WTC11 (cell line): ENCODE data around the gene PCBP3. TPM values are rescaled to one million over a fixed set of nuclear protein-coding genes. Genes with fewer than 3 reads are reported as not detected.
"Not testable (repeated sequence)": the region's sequence is repeated elsewhere in the genome, so short reads cannot be mapped to it uniquely, and the experiment has no call there.

ENCODE experiments used
- ATAC-seq: fragments of 200-7000 bp; cut with Tn5 transposase; 2 replicates; pipeline ENCODE4 v1.10.0; 2021; ENCODE audit warnings: mild to moderate bottlenecking, moderate library complexity
- CTCF ChIA-PET: fragments of 300-600 bp; sonication (Branson Sonifier 250); formaldehyde crosslinking; loops from one replicate; lab custom pipeline; 2021; ENCODE audit warnings: antibody characterized with exemption; lab: Charles Lee
- POLR2A ChIA-PET: fragments of 350-600 bp; sonication (Branson Sonifier 250); formaldehyde crosslinking; loops from one replicate; lab custom pipeline; 2021; ENCODE audit warnings: antibody characterized with exemption; lab: Charles Lee
- DNase-seq: peaks from one replicate; pipeline ENCODE4 v3.0.0; 2021; ENCODE audit warnings: low spot score
- H3K27ac Mint-ChIP-seq: 2 replicates; pipeline ENCODE4 v1.8.0; 2021; ENCODE audit warnings: mixed read lengths
- H3K27me3 Mint-ChIP-seq: 2 replicates; pipeline ENCODE4 v1.8.0; 2021; ENCODE audit warnings: low read depth, mild to moderate bottlenecking, moderate library complexity, mixed read lengths
- H3K36me3 Mint-ChIP-seq: 2 replicates; pipeline ENCODE4 v1.8.0; 2021; ENCODE audit warnings: mixed read lengths
- H3K4me1 Mint-ChIP-seq: 2 replicates; pipeline ENCODE4 v1.8.0; 2022; ENCODE audit warnings: mixed read lengths
- H3K4me3 Mint-ChIP-seq: 2 replicates; pipeline ENCODE4 v1.8.0; 2021; ENCODE audit warnings: mild to moderate bottlenecking, moderate library complexity, mixed read lengths
- H3K9me3 Mint-ChIP-seq: 2 replicates; pipeline ENCODE4 v1.8.0; 2021; ENCODE audit warnings: mixed read lengths
- ETV6 ChIP-seq: sonication (generic); formaldehyde crosslinking; IDR thresholded peaks from 2 replicates; pipeline ENCODE4 v1.8.1; 2022; ENCODE audit warnings: mild to moderate bottlenecking, missing genetic modification reagents
- NFATC4 ChIP-seq: fragments of 250-450 bp; sonication (Bioruptor Pico); IDR thresholded peaks from 2 replicates; pipeline ENCODE4 v1.9.0; 2021; ENCODE audit warnings: mild to moderate bottlenecking
- NFE2L1 ChIP-seq: sonication (generic); formaldehyde crosslinking; IDR thresholded peaks from 2 replicates; pipeline ENCODE4 v1.8.1; 2023; ENCODE audit warnings: missing genetic modification reagents
- ZNF138 ChIP-seq: sonication (generic); formaldehyde crosslinking; conservative IDR thresholded peaks from 2 replicates; pipeline ENCODE4 v1.8.1; 2022; ENCODE audit warnings: mild to moderate bottlenecking, moderate library complexity, missing genetic modification reagents
- ZNF232 ChIP-seq: sonication (generic); formaldehyde crosslinking; IDR thresholded peaks from 2 replicates; pipeline ENCODE4 v1.8.0; 2022; ENCODE audit warnings: mild to moderate bottlenecking, missing genetic modification reagents
- ZNF263 ChIP-seq: sonication (generic); formaldehyde crosslinking; IDR thresholded peaks from 2 replicates; pipeline ENCODE4 v1.8.1; 2022; ENCODE audit warnings: low read depth, mild to moderate bottlenecking, moderate library complexity, missing genetic modification reagents
- total RNA-seq: library from RNA; stranded (reverse); gene quantifications from 3 replicates; pipeline ENCODE4 v1.2.3, GENCODE V29; 2021
- TF ChIP-seq, protein P1 (sequence below): fragments of 250-450 bp; sonication (Bioruptor Pico); conservative IDR thresholded peaks from 2 replicates; pipeline ENCODE4 v1.9.0; 2021; ENCODE audit warnings: mild to moderate bottlenecking
- TF ChIP-seq, protein P2 (sequence below): fragments of 250-450 bp; sonication (Bioruptor Pico); IDR thresholded peaks from 2 replicates; pipeline ENCODE4 v1.9.0; 2021; ENCODE audit warnings: mild to moderate bottlenecking, borderline replicate concordance
- TF ChIP-seq, protein P3 (sequence below): sonication (generic); formaldehyde crosslinking; IDR thresholded peaks from 2 replicates; pipeline ENCODE4 v1.8.0; 2022; ENCODE audit warnings: mild to moderate bottlenecking, missing genetic modification reagents
- TF ChIP-seq, protein P4 (sequence below): sonication (generic); formaldehyde crosslinking; IDR thresholded peaks from 2 replicates; pipeline ENCODE4 v1.8.1; 2022; ENCODE audit warnings: missing genetic modification reagents, borderline replicate concordance
- TF ChIP-seq, protein P5 (sequence below): sonication (generic); formaldehyde crosslinking; IDR thresholded peaks from 2 replicates; pipeline ENCODE4 v1.8.1; 2023; ENCODE audit warnings: mild to moderate bottlenecking, missing genetic modification reagents
- TF ChIP-seq, protein P6 (sequence below): fragments of 200-600 bp; IDR thresholded peaks from 2 replicates; pipeline ENCODE4 v1.8.0; 2022; ENCODE audit warnings: antibody characterized with exemption

The PCBP3 gene
- total RNA-seq, 1 experiment from 2014 or later, result 8.5 TPM

DNA sequence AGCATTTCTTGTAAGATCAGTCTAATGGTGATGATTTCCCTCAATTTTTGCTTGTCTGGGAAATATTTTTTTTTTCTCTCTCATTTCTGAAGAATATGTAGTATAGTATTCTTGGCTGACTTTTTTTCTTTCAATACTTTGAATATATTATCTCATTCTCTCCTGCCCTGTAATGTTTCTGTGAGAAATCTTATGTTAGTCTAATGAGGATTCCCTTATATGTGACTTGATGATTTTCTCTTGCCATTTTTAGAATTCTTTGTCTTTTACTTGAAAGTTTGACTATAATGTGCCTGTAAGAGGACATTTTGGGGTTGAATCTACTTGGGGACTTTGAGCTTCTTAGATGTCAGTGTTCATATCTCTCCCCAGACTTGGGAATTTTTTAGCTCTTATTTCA lies 40.0 kb upstream of the PCBP3 start (continued):
- TF ChIP-seq, protein P1, sequence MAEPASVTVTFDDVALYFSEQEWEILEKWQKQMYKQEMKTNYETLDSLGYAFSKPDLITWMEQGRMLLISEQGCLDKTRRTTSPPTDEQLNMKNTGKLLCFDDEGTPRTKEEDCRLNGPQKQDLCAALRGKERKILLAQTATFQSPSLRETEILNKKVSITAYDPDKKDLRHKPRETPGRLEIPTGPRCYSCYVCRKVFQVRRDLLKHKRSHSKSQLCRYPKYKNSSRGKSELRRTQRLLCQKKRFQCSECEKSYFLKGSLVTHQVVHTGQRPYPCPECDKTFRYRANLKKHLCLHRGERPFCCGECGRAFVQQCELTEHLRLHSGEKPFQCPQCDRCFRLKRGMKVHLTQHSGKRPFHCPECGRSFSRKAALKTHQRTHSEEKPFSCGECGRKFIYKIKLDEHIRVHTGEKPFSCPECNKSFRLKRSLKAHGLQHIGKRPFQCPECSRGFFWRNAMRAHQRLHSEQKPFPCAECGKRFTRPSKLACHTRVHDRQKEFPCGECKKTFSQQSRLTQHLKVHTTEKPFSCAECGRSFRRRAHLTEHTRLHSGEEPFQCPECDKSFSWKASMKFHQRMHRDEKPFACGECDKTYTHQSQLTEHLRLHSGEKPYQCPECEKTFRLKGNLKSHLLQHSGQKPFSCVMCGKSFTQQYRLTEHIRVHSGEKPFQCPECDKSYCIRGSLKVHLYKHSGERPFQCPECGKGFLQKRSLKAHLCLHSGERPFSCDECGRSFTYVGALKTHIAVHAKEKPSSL (CRISPR knock-in tag), result no peak
- no peak for TF ChIP-seq NFE2L1

DNA sequence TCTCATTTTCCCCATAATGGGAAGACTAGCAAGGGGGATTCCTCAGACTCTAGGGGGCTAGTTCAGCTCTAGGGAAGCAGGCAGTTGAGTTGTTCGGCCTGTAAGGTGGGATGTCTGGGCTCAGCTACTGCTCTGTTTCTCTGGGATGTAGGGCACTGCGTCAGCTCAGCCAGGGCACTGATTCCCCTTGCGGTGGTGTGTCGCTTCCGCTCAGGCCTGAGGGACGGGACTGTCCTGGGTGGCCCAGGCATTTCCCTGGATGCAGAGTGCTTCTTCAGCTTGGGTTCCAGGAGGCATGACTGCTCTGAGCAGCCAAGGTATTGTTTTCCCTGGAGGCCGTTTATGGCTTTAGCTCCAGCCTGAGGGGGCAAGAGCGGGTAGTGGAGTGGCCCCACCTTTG lies 38.8 kb upstream of the PCBP3 start:
- H3K9me3 Mint-ChIP-seq, result peaks cover 38% of the 10 kb centered on the region
- DNase-seq, ATAC-seq, H3K27ac Mint-ChIP-seq, POLR2A ChIA-PET, H3K4me3 Mint-ChIP-seq, CTCF ChIA-PET, H3K4me1 Mint-ChIP-seq: not testable (repeated sequence)
- H3K36me3 Mint-ChIP-seq, result peaks cover 25% of the 10 kb centered on the region
- peaks cover 21% of the 10 kb centered on the region for H3K27me3 Mint-ChIP-seq

DNA sequence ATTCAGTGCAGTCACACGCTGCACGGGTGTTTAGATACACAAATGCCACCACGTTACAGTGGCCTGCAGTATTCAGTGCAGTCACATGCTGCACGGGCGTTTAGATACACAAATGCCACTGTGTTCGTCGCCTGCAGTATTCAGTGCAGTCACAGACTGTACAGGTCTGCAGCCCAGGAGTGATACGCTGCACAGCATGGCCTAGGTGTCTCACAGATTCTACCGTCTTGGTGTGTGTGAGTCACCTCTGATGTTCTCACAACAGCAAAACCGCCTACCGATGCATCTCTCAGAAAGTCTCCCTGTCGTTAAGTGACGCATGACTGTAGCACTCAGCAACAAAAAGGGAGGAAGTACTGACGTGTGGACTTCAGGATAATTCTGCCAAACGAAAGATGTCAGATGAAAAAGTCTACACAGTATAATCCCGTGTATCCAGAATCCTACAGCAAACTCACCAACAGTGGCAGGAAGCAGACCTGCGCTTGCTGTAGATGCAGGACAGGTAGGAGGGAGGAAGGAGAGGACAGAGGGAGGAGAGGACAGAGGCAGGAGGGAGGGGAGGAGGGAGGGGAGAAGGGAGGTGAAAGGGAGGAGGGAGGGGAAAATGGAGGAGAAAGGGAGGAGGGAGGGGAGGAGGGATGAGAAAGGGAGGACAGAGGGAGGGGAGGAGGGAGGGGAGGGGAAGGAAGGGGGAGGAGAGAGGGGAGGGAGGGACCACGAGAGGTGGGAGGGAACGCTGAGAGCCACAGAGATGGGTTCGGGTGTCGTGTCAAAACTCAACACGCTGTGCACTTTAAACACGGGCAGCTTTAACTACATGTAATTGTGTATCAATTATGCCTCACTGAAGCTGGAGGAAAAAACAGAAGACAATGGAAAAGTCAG lies 36.3 kb upstream of the PCBP3 start:
- H3K27me3 Mint-ChIP-seq, result peaks cover 5% of the 10 kb centered on the region
- H3K4me1 Mint-ChIP-seq, result no peaks in the 10 kb centered on the region; the same call in 1 of the 2 replicates
- no peak for DNase-seq
- no peak for ATAC-seq
- no peak overlapping the region for H3K4me3 Mint-ChIP-seq
- peaks cover 13% of the 10 kb centered on the region for H3K36me3 Mint-ChIP-seq
- no peak overlapping the region; the same call in 1 of the 2 replicates for H3K27ac Mint-ChIP-seq
- peaks cover 22% of the 10 kb centered on the region for H3K9me3 Mint-ChIP-seq
- TF ChIP-seq NFATC4 (CRISPR knock-in tag) (no peak), ZNF232 (CRISPR knock-in tag) (no peak), ZNF263 (CRISPR knock-in tag) (no peak), ETV6 (CRISPR knock-in tag) (no peak), ZNF138 (CRISPR knock-in tag) (no peak)
- TF ChIP-seq, protein P2, sequence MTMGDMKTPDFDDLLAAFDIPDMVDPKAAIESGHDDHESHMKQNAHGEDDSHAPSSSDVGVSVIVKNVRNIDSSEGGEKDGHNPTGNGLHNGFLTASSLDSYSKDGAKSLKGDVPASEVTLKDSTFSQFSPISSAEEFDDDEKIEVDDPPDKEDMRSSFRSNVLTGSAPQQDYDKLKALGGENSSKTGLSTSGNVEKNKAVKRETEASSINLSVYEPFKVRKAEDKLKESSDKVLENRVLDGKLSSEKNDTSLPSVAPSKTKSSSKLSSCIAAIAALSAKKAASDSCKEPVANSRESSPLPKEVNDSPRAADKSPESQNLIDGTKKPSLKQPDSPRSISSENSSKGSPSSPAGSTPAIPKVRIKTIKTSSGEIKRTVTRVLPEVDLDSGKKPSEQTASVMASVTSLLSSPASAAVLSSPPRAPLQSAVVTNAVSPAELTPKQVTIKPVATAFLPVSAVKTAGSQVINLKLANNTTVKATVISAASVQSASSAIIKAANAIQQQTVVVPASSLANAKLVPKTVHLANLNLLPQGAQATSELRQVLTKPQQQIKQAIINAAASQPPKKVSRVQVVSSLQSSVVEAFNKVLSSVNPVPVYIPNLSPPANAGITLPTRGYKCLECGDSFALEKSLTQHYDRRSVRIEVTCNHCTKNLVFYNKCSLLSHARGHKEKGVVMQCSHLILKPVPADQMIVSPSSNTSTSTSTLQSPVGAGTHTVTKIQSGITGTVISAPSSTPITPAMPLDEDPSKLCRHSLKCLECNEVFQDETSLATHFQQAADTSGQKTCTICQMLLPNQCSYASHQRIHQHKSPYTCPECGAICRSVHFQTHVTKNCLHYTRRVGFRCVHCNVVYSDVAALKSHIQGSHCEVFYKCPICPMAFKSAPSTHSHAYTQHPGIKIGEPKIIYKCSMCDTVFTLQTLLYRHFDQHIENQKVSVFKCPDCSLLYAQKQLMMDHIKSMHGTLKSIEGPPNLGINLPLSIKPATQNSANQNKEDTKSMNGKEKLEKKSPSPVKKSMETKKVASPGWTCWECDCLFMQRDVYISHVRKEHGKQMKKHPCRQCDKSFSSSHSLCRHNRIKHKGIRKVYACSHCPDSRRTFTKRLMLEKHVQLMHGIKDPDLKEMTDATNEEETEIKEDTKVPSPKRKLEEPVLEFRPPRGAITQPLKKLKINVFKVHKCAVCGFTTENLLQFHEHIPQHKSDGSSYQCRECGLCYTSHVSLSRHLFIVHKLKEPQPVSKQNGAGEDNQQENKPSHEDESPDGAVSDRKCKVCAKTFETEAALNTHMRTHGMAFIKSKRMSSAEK, result no peak
- TF ChIP-seq, protein P3, sequence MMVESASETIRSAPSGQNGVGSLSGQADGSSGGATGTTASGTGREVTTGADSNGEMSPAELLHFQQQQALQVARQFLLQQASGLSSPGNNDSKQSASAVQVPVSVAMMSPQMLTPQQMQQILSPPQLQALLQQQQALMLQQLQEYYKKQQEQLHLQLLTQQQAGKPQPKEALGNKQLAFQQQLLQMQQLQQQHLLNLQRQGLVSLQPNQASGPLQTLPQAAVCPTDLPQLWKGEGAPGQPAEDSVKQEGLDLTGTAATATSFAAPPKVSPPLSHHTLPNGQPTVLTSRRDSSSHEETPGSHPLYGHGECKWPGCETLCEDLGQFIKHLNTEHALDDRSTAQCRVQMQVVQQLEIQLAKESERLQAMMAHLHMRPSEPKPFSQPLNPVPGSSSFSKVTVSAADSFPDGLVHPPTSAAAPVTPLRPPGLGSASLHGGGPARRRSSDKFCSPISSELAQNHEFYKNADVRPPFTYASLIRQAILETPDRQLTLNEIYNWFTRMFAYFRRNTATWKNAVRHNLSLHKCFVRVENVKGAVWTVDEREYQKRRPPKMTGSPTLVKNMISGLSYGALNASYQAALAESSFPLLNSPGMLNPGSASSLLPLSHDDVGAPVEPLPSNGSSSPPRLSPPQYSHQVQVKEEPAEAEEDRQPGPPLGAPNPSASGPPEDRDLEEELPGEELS (CRISPR knock-in tag), result no peak
- TF ChIP-seq, protein P4, sequence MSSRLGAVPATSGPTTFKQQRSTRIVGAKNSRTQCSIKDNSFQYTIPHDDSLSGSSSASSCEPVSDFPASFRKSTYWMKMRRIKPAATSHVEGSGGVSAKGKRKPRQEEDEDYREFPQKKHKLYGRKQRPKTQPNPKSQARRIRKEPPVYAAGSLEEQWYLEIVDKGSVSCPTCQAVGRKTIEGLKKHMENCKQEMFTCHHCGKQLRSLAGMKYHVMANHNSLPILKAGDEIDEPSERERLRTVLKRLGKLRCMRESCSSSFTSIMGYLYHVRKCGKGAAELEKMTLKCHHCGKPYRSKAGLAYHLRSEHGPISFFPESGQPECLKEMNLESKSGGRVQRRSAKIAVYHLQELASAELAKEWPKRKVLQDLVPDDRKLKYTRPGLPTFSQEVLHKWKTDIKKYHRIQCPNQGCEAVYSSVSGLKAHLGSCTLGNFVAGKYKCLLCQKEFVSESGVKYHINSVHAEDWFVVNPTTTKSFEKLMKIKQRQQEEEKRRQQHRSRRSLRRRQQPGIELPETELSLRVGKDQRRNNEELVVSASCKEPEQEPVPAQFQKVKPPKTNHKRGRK (CRISPR knock-in tag), result no peak
- TF ChIP-seq, protein P5, sequence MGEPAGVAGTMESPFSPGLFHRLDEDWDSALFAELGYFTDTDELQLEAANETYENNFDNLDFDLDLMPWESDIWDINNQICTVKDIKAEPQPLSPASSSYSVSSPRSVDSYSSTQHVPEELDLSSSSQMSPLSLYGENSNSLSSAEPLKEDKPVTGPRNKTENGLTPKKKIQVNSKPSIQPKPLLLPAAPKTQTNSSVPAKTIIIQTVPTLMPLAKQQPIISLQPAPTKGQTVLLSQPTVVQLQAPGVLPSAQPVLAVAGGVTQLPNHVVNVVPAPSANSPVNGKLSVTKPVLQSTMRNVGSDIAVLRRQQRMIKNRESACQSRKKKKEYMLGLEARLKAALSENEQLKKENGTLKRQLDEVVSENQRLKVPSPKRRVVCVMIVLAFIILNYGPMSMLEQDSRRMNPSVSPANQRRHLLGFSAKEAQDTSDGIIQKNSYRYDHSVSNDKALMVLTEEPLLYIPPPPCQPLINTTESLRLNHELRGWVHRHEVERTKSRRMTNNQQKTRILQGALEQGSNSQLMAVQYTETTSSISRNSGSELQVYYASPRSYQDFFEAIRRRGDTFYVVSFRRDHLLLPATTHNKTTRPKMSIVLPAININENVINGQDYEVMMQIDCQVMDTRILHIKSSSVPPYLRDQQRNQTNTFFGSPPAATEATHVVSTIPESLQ (CRISPR knock-in tag), result no peak
- TF ChIP-seq, protein P6, sequence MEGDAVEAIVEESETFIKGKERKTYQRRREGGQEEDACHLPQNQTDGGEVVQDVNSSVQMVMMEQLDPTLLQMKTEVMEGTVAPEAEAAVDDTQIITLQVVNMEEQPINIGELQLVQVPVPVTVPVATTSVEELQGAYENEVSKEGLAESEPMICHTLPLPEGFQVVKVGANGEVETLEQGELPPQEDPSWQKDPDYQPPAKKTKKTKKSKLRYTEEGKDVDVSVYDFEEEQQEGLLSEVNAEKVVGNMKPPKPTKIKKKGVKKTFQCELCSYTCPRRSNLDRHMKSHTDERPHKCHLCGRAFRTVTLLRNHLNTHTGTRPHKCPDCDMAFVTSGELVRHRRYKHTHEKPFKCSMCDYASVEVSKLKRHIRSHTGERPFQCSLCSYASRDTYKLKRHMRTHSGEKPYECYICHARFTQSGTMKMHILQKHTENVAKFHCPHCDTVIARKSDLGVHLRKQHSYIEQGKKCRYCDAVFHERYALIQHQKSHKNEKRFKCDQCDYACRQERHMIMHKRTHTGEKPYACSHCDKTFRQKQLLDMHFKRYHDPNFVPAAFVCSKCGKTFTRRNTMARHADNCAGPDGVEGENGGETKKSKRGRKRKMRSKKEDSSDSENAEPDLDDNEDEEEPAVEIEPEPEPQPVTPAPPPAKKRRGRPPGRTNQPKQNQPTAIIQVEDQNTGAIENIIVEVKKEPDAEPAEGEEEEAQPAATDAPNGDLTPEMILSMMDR, result no peak
- ChIA-PET POLR2A (no interaction called here), CTCF (interaction anchor here (1.1 kb wide), 1 partner anchor 11 kb away, joined by 3 read pairs; no protein-coding TSS in a partner anchor)
